HepG2 (cell line): ENCODE data around the gene DRAP1. TPM values are rescaled to one million over a fixed set of nuclear protein-coding genes. Genes with fewer than 3 reads are reported as not detected.

Source experiments
- CENPT ChIP-seq: sonication (generic); formaldehyde crosslinking; IDR thresholded peaks from 2 replicates; pipeline ENCODE4 v1.8.0; 2022; ENCODE audit warnings: low read depth, mild to moderate bottlenecking, moderate library complexity, missing genetic modification reagents
- FOXO4 ChIP-seq: sonication (generic); formaldehyde crosslinking; conservative IDR thresholded peaks from 2 replicates; pipeline ENCODE4 v1.8.1; 2023; ENCODE audit warnings: missing genetic modification reagents
- GRHL1 ChIP-seq: sonication (generic); formaldehyde crosslinking; conservative IDR thresholded peaks from 2 replicates; pipeline ENCODE4 v1.8.0; 2022; ENCODE audit warnings: missing genetic modification reagents
- HIC2 ChIP-seq: sonication (generic); formaldehyde crosslinking; IDR thresholded peaks from 2 replicates; pipeline ENCODE4 v1.9.0; 2022; ENCODE audit warnings: low read depth, missing genetic modification reagents
- PRDM10 ChIP-seq: sonication (generic); formaldehyde crosslinking; IDR thresholded peaks from 2 replicates; pipeline ENCODE4 v1.4.0; 2020; ENCODE audit warnings: low read depth, missing genetic modification reagents
- SMC3 ChIP-seq: IDR thresholded peaks from 2 replicates; pipeline ENCODE4 v1.6.1; 2011; ENCODE audit warnings: low read length, improper control_type of control experiment
- SOX13 ChIP-seq, 3 experiments: fragments of 450-650 bp in 1 of 3; sonication (generic) in 1 of 3; formaldehyde crosslinking in 1 of 3; IDR thresholded peaks in 2 of 3; conservative IDR thresholded peaks in 1 of 3; 2 replicates each; pipeline versions ENCODE4 v1.5.0 to v1.6.1; 2016 to 2020; ENCODE audit warnings: antibody characterized with exemption in 1 of 3, mild to moderate bottlenecking in 1 of 3, missing compliant biosample characterization in 1 of 3, missing genetic modification reagents in 1 of 3, moderate library complexity in 1 of 3
- TEAD3 ChIP-seq: optimal IDR thresholded peaks from 2 replicates; pipeline ENCODE3; 2016; ENCODE audit warnings: borderline replicate concordance
- TSC22D2 ChIP-seq: sonication (generic); formaldehyde crosslinking; IDR thresholded peaks from 2 replicates; pipeline ENCODE4 v1.5.1; 2020; ENCODE audit warnings: missing genetic modification reagents, mild to moderate bottlenecking, borderline replicate concordance
- ZEB1 ChIP-seq: IDR thresholded peaks from 2 replicates; pipeline ENCODE4 v1.6.1; 2012; ENCODE audit warnings: mild to moderate bottlenecking, low read depth, inconsistent platforms; ENCODE audit not compliant: insufficient replicate concordance
- ZFP41 ChIP-seq: sonication (generic); formaldehyde crosslinking; IDR thresholded peaks from 2 replicates; pipeline ENCODE4 v1.4.0; 2020; ENCODE audit warnings: mild to moderate bottlenecking, missing genetic modification reagents, borderline replicate concordance
- ZNF432 ChIP-seq: sonication (generic); formaldehyde crosslinking; IDR thresholded peaks from 2 replicates; pipeline ENCODE4 v1.5.0; 2020; ENCODE audit warnings: missing genetic modification reagents, mild to moderate bottlenecking, borderline replicate concordance
- ZNF562 ChIP-seq: sonication (generic); formaldehyde crosslinking; IDR thresholded peaks from 2 replicates; pipeline ENCODE4 v1.8.0; 2022; ENCODE audit warnings: missing genetic modification reagents, borderline replicate concordance
- ZNF891 ChIP-seq: sonication (generic); formaldehyde crosslinking; IDR thresholded peaks from 2 replicates; pipeline ENCODE4 v1.5.0; 2020; ENCODE audit warnings: mild to moderate bottlenecking, missing genetic modification reagents
- polyA plus RNA-seq, 8 experiments: library from polyadenylated mRNA; depleted of rRNA in 3 of 8; stranded (reverse) in 7 of 8; unstranded in 1 of 8; fragments of >200 nt; fragmentation: Illumina TruSeq in 4 of 8; extraction: Trizol in 4 of 8; gene quantifications; 2 replicates each; pipeline versions ENCODE4 v1.2.1 to v1.2.3, GENCODE V29; 2011 to 2016; ENCODE audit warnings: low read depth in 4 of 8, missing spikeins in 1 of 8, mixed read lengths in 1 of 8; ENCODE audit not compliant: insufficient read depth in 1 of 8
- total RNA-seq, 5 experiments: library from RNA; depleted of rRNA; stranded (reverse); fragments of >200 nt; fragmentation: Illumina TruSeq; extraction: Trizol; gene quantifications; 2 replicates each; pipeline ENCODE4 v1.2.3, GENCODE V29; 2016; ENCODE audit warnings: low read depth in 1 of 5
- TF ChIP-seq, protein P1 (sequence below): sonication (generic); IDR thresholded peaks from 2 replicates; pipeline ENCODE4 v1.6.1; 2016; ENCODE audit warnings: low read depth, borderline replicate concordance
- TF ChIP-seq, protein P2 (sequence below): sonication (generic); formaldehyde crosslinking; IDR thresholded peaks from 2 replicates; pipeline ENCODE4 v1.9.0; 2022; ENCODE audit warnings: missing genetic modification reagents, mild to moderate bottlenecking, borderline replicate concordance

Gene DRAP1
- total and polyA plus RNA-seq, 2 of the 13 experiments (the other 11 are each of a cell fraction or from before 2014, with no cell fraction given), result 46.8 to 52.3 TPM

DNA sequence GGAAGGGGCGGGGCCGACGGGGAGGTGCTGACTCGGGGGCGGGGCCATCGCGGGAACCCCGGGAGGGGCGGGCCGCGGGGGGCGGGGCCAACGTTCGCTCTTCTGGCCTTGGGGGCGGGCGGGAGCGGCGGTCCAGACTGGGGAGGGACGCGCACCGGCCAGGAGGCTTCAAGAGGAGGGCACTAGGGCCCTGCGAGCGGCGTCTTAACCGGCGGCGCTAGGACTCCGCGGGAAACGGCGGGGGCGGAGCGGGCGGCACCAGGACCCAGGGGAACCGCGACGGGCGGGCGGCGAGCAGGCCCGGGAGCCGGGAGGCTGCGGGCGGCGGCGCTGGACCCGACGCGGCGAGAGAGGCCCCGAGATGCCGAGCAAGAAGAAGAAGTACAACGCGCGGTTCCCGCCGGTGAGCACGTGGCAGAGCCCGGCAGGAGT is at the start of gene DRAP1 (continued):
- peak; percentile 95 for TF ChIP-seq PRDM10 (CRISPR knock-in tag)
- TF ChIP-seq FOXO4 (CRISPR knock-in tag), result 0 out of 2 replicates have a peak, but pooled peaks have one; percentile 7
- TF ChIP-seq CENPT, result no peak; the same call in 1 of the 2 replicates
- TF ChIP-seq ZNF891, result no peak
- peak; percentile 72; the same call in 1 of the 2 replicates for TF ChIP-seq TSC22D2 (CRISPR knock-in tag)
- peak; percentile 52 for TF ChIP-seq ZEB1
- TF ChIP-seq, protein P1, sequence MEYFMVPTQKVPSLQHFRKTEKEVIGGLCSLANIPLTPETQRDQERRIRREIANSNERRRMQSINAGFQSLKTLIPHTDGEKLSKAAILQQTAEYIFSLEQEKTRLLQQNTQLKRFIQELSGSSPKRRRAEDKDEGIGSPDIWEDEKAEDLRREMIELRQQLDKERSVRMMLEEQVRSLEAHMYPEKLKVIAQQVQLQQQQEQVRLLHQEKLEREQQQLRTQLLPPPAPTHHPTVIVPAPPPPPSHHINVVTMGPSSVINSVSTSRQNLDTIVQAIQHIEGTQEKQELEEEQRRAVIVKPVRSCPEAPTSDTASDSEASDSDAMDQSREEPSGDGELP, result peak; percentile 65; the same call in 1 of the 2 replicates
- TF ChIP-seq TEAD3, result peak; percentile 77
- no peak for TF ChIP-seq SMC3
- no peak for TF ChIP-seq HIC2 (CRISPR knock-in tag)
- TF ChIP-seq, protein P2, sequence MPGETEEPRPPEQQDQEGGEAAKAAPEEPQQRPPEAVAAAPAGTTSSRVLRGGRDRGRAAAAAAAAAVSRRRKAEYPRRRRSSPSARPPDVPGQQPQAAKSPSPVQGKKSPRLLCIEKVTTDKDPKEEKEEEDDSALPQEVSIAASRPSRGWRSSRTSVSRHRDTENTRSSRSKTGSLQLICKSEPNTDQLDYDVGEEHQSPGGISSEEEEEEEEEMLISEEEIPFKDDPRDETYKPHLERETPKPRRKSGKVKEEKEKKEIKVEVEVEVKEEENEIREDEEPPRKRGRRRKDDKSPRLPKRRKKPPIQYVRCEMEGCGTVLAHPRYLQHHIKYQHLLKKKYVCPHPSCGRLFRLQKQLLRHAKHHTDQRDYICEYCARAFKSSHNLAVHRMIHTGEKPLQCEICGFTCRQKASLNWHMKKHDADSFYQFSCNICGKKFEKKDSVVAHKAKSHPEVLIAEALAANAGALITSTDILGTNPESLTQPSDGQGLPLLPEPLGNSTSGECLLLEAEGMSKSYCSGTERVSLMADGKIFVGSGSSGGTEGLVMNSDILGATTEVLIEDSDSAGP, result peak; percentile 56; the same call in 1 of the 2 replicates
- TF ChIP-seq ZNF432, result no peak
- TF ChIP-seq ZNF562 (CRISPR knock-in tag), result no peak
- TF ChIP-seq GRHL1, result no peak
- TF ChIP-seq ZFP41 (CRISPR knock-in tag), result no peak; the same call in 1 of the 2 replicates
- TF ChIP-seq SOX13 (IDR thresholded peaks at IDR 0.05), result 0 out of 2 replicates have a peak, but pooled peaks have one; percentile 16
- peak in 1 of 2 experiments; percentile 71; a peak in 2 of 4 replicates for TF ChIP-seq SOX13 (CRISPR knock-in tag; conservative IDR thresholded peaks at IDR 0.05 in 1 of 2, IDR thresholded peaks at IDR 0.05 in 1 of 2)
